Endothelial cell of umbilical vein (primary cell): ENCODE data around the gene SLC22A3. TPM values are rescaled to one million over a fixed set of nuclear protein-coding genes. Genes with fewer than 3 reads are reported as not detected.

Experiments used
- BruUV-seq: library from RNA; stranded (reverse); fragments of 400-500 nt; replicated peaks from 2 replicates; lab custom pipeline; 2021; lab: Mats Ljungman, UMichigan
- CTCF ChIA-PET: fragments of 300-600, 350-600 bp; sonication (Branson Sonifier 250); formaldehyde crosslinking; loops from one replicate; lab custom pipeline; 2021; ENCODE audit warnings: antibody characterized with exemption, inconsistent platforms; lab: Charles Lee
- POLR2A ChIA-PET: fragments of 300-600, 350-600 bp; sonication (Branson Sonifier 250); formaldehyde crosslinking; loops from one replicate; lab custom pipeline; 2021; ENCODE audit warnings: antibody characterized with exemption, inconsistent platforms; lab: Charles Lee
- DNase-seq: peaks from one replicate; pipeline ENCODE4 v3.0.0-alpha.2; 2011; ENCODE audit warnings: low read depth, low spot score
- FAIRE-seq: peaks from 2 replicates; lab custom pipeline; 2011; peaks lifted over from hg19 to GRCh38; lab: Jason Lieb, UNC
- H2AFZ ChIP-seq: 2 replicates; pipeline ENCODE4 v1.6.0; 2012; ENCODE audit warnings: low read depth, low read length, control low read depth, inconsistent platforms
- H3K27ac ChIP-seq: 2 replicates; pipeline ENCODE4 v1.5.1; 2011; ENCODE audit warnings: low read depth, mild to moderate bottlenecking, control low read depth, low read length, moderate library complexity; ENCODE audit not compliant: insufficient read depth
- H3K27me3 ChIP-seq, 2 experiments: 2 replicates each; pipeline versions ENCODE4 v1.6.0 to v1.6.1; 2011; ENCODE audit warnings: low read length in 2 of 2, mixed read lengths in 1 of 2; ENCODE audit not compliant: control insufficient read depth in 2 of 2, insufficient read depth in 2 of 2
- H3K36me3 ChIP-seq, 2 experiments: 2 replicates in 1 of 2; 3 replicates in 1 of 2; pipeline ENCODE4 v1.5.1; 2011; ENCODE audit warnings: low read length in 2 of 2, mild to moderate bottlenecking in 1 of 2, moderate library complexity in 1 of 2; ENCODE audit not compliant: control insufficient read depth in 2 of 2, insufficient read depth in 2 of 2; ENCODE audit errors: extremely low read depth in 1 of 2
- H3K4me1 ChIP-seq: 3 replicates; pipeline ENCODE4 v1.5.1; 2011; ENCODE audit warnings: mild to moderate bottlenecking, low read length; ENCODE audit not compliant: control insufficient read depth, insufficient read depth; ENCODE audit errors: extremely low read depth
- H3K4me2 ChIP-seq: 2 replicates; pipeline ENCODE4 v1.6.1; 2011; ENCODE audit warnings: low read length, control low read depth, mixed read lengths; ENCODE audit not compliant: insufficient read depth
- H3K4me3 ChIP-seq, 3 experiments: fragments of 200-600 bp in 1 of 3; sonication (generic), shearing (Covaris generic) in 1 of 3; replicated peaks in 1 of 3; 2 replicates each; pipeline ENCODE4 v1.5.1; 2011 to 2016; ENCODE audit warnings: control low read depth in 3 of 3, low read length in 3 of 3, mild to moderate bottlenecking in 2 of 3, inconsistent platforms in 1 of 3, low read depth in 1 of 3, moderate library complexity in 1 of 3; ENCODE audit not compliant: insufficient read depth in 1 of 3
- H3K79me2 ChIP-seq: 2 replicates; pipeline ENCODE4 v1.6.0; 2012; ENCODE audit warnings: low read length, inconsistent platforms; ENCODE audit not compliant: control insufficient read depth, insufficient read depth
- H3K9ac ChIP-seq: replicated peaks from 2 replicates; pipeline ENCODE3; 2011; ENCODE audit warnings: low read length, control low read depth; ENCODE audit not compliant: insufficient read depth; ENCODE audit errors: extremely low read depth
- H3K9me1 ChIP-seq: replicated peaks from 3 replicates; pipeline ENCODE4 v1.6.0; 2011; ENCODE audit warnings: mild to moderate bottlenecking, low read length; ENCODE audit not compliant: control insufficient read depth, insufficient read depth; ENCODE audit errors: extremely low read depth
- H3K9me3 ChIP-seq: replicated peaks from 2 replicates; pipeline ENCODE4 v1.5.1; 2012; ENCODE audit warnings: low read length, inconsistent platforms; ENCODE audit not compliant: control insufficient read depth, insufficient read depth
- H4K20me1 ChIP-seq: replicated peaks from 2 replicates; pipeline ENCODE3; 2011; ENCODE audit warnings: mild to moderate bottlenecking, low read length; ENCODE audit not compliant: control insufficient read depth, insufficient read depth; ENCODE audit errors: extremely low read depth
- CTCF ChIP-seq, 2 donors: IDR thresholded peaks; 1 replicate in 1 of 2; 2 replicates in 1 of 2; pipeline ENCODE4 v1.5.1; 2011; ENCODE audit warnings: low read length in 2 of 2, mild to moderate bottlenecking in 2 of 2, moderate library complexity in 2 of 2, control low read depth in 1 of 2, inconsistent platforms in 1 of 2, low read depth in 1 of 2; ENCODE audit not compliant: insufficient read depth in 1 of 2; ENCODE audit errors: extremely low read depth in 1 of 2
- EZH2 ChIP-seq: IDR thresholded peaks from 2 replicates; pipeline ENCODE4 v1.6.1; 2012; ENCODE audit warnings: borderline replicate concordance, low read depth, mild to moderate bottlenecking, moderate library complexity, low read length, inconsistent platforms; ENCODE audit not compliant: severe bottlenecking
- FOS ChIP-seq: IDR thresholded peaks from 2 replicates; pipeline ENCODE4 v1.6.1; 2011; ENCODE audit warnings: mild to moderate bottlenecking, low read length, moderate library complexity, borderline replicate concordance; ENCODE audit not compliant: insufficient read depth
- GATA2 ChIP-seq: IDR thresholded peaks from 2 replicates; pipeline ENCODE4 v1.7.0; 2011; ENCODE audit warnings: low read depth, mild to moderate bottlenecking, moderate library complexity, mixed read lengths, low read length; ENCODE audit not compliant: insufficient read length, insufficient read depth
- JUN ChIP-seq: IDR thresholded peaks from 2 replicates; pipeline ENCODE4 v1.6.1; 2011; ENCODE audit warnings: borderline replicate concordance, low read depth; ENCODE audit not compliant: insufficient read length, insufficient read depth
- MYC ChIP-seq: IDR thresholded peaks from one replicate; pipeline ENCODE4 v1.6.1; 2011; ENCODE audit warnings: mild to moderate bottlenecking, low read depth, low read length
- POLR2A ChIP-seq: IDR thresholded peaks from 2 replicates; pipeline ENCODE4 v1.6.1; 2012; ENCODE audit warnings: low read depth, mild to moderate bottlenecking, control low read depth, low read length
- POLR2AphosphoS5 ChIP-seq: IDR thresholded peaks from 2 replicates; pipeline ENCODE4 v1.6.1; 2012; ENCODE audit warnings: low read depth, mild to moderate bottlenecking, control low read depth, low read length, moderate library complexity; ENCODE audit not compliant: insufficient read depth
- dilution Hi-C: fragments of 300-500 bp; cut with MboI; formaldehyde crosslinking; loops from one replicate; pipeline ENCODE4 v1.15.0; 2019; ENCODE audit warnings: low sequenced_read_pairs; ENCODE audit not compliant: extremely low pct_ligation_motif_present
- intact Hi-C: fragments of 100-400 bp; cut with micrococcal nuclease; formaldehyde crosslinking; loops from one replicate; pipeline ENCODE4 v1.10.0; 2022
- polyA plus RNA-seq, 4 experiments: library from polyadenylated mRNA; depleted of rRNA in 3 of 4; stranded (reverse) in 3 of 4; unstranded in 1 of 4; fragments of >200 nt; gene quantifications; 2 replicates each; pipeline versions ENCODE4 v1.2.1 to v1.2.3, GENCODE V29; 2011 to 2012; ENCODE audit warnings: missing spikeins in 1 of 4
- total RNA-seq: library from RNA; stranded (reverse); gene quantifications from 2 replicates; pipeline ENCODE4 v1.2.3, GENCODE V29; 2021
- TF ChIP-seq, protein P1 (sequence below): IDR thresholded peaks from 2 replicates; pipeline ENCODE4 v1.6.1; 2011; ENCODE audit not compliant: insufficient read depth, insufficient read length

SLC22A3 gene
- total and polyA plus RNA-seq, 2 donors (not counting 3 experiments of a cell fraction or from before 2014, with no cell fraction given) = not detected

DNA sequence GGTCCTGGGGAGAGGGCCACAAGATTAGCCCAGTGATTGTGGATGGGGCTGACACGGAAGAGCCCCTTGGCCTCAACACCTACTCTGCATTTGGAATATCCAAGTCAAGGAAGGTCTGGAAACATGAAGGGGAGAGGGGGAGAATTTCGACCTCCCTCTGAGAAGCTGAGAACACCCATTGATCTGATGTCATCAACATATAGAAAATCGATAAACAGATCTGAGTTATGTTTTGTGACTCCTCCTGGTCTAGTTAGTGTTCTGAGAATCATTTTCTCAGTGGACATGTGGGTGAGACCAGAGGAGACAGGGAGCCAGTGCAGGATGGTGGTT lies 108.0 kb downstream of the SLC22A3 start:
- ChIA-PET POLR2A (no interaction called here), CTCF (interaction anchor here (1.5 to 3.7 kb wide), 5 partner anchors 8 to 592 kb away, joined by 5 to 96 read pairs (median 29); no protein-coding TSS in a partner anchor)
- H3K4me1 ChIP-seq = no peaks in the 10 kb centered on the region
- no peaks in the 10 kb centered on the region for H3K9me3 ChIP-seq
- H3K79me2 ChIP-seq = no peaks in the 10 kb centered on the region
- intact Hi-C loops = loop anchor here (1.0 to 5.0 kb wide), 6 partner anchors 318 to 1289 kb away; partner anchors contain the start of genes FNDC1, MRPL18 and SOD2
- no peaks in the 10 kb centered on the region for H3K27me3 ChIP-seq
- H3K9ac ChIP-seq = no peak overlapping the region
- TF ChIP-seq FOS = no peak
- no peak for TF ChIP-seq JUN
- TF ChIP-seq GATA2 = no peak
- no peak for TF ChIP-seq POLR2A
- no peak for TF ChIP-seq MYC
- no peak for TF ChIP-seq POLR2AphosphoS5
- TF ChIP-seq, protein P1, sequence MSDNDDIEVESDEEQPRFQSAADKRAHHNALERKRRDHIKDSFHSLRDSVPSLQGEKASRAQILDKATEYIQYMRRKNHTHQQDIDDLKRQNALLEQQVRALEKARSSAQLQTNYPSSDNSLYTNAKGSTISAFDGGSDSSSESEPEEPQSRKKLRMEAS = no peak
- TF ChIP-seq EZH2 = no peak
- no peak for TF ChIP-seq CTCF (IDR thresholded peaks at IDR 0.05; ENCODE audit: extremely low read depth in 1 of 2, insufficient read depth in 1 of 2, low read depth in 1 of 2, low read length in 2 of 2)
- H3K9me1 ChIP-seq = no peaks in the 10 kb centered on the region
- no peak overlapping the region for H3K4me2 ChIP-seq
- BruUV-seq = no TSS peak
- H4K20me1 ChIP-seq = no peaks in the 10 kb centered on the region
- no peak overlapping the region for H3K27ac ChIP-seq
- FAIRE-seq (no peak), DNase-seq (no peak)
- no peaks in the 10 kb centered on the region for H3K36me3 ChIP-seq
- dilution Hi-C loops = no loop called here
- no peak overlapping the region for H2AFZ ChIP-seq
- H3K4me3 ChIP-seq = no peak overlapping the region
